Vagina (tissue), 2 donors: ENCODE data around the gene NT5DC1. TPM values are rescaled to one million over a fixed set of nuclear protein-coding genes. Genes with fewer than 3 reads are reported as not detected.

Experiments
- DNase-seq, 2 donors: peaks; one replicate each; pipeline ENCODE4 v3.0.0-alpha.2; 2017; ENCODE audit errors: extremely low spot score in 2 of 2
- H3K27ac ChIP-seq: fragments of 200-600 bp; sonication (generic); one replicate; pipeline ENCODE4 v1.5.1; 2019
- H3K27me3 ChIP-seq: fragments of 200-600 bp; sonication (generic); one replicate; pipeline ENCODE4 v1.5.1; 2019
- H3K36me3 ChIP-seq, 2 donors: fragments of 200-600 bp; sonication (generic); one replicate each; pipeline ENCODE4 v1.5.1; 2017 to 2019
- H3K4me1 ChIP-seq: fragments of 200-600 bp; sonication (generic); one replicate; pipeline ENCODE4 v1.5.1; 2019
- H3K4me3 ChIP-seq, 2 donors: fragments of 200-600 bp; sonication (generic); 1 replicate in 1 of 2; 2 replicates in 1 of 2; pipeline ENCODE4 v1.5.1; 2016 to 2019
- H3K9me3 ChIP-seq: fragments of 200-600 bp; sonication (generic); one replicate; pipeline ENCODE4 v1.5.1; 2019
- POLR2A ChIP-seq, 2 donors: fragments of 450-650 bp; IDR thresholded peaks; one replicate each; pipeline ENCODE4 v1.6.1; 2017; ENCODE audit warnings: antibody characterized with exemption in 2 of 2, mild to moderate bottlenecking in 2 of 2, moderate library complexity in 2 of 2
- POLR2AphosphoS5 ChIP-seq, 2 donors: sonication (generic); formaldehyde crosslinking; IDR thresholded peaks; one replicate each; pipeline ENCODE4 v1.9.0; 2017; ENCODE audit warnings: antibody characterized with exemption in 2 of 2, mild to moderate bottlenecking in 2 of 2, low read depth in 1 of 2; ENCODE audit not compliant: insufficient read depth in 1 of 2
- intact Hi-C: fragments of 100-400 bp; cut with DNase I; formaldehyde crosslinking; loops from one replicate; pipeline ENCODE4 v1.15.1; 2023
- total RNA-seq: library from RNA; depleted of rRNA; stranded (reverse); fragments of >200 nt; gene quantifications from one replicate; pipeline ENCODE4 v1.2.3, GENCODE V29; 2016
- TF ChIP-seq, protein P1 (sequence below), 3 experiments: fragments of 450-650 bp in 2 of 3; fragments of 200-600 bp in 1 of 3; sonication (generic) in 1 of 3; IDR thresholded peaks; one replicate each; pipeline ENCODE4 v1.5.1; 2017 to 2019; ENCODE audit warnings: antibody characterized with exemption in 3 of 3, mild to moderate bottlenecking in 2 of 3, moderate library complexity in 2 of 3

NT5DC1 gene
- total RNA-seq, 1 donor from 2014 or later = 6.1 TPM

GRCh38 chr6:116168148-116168547 lies 67.5 kb downstream of the NT5DC1 start:
- TF ChIP-seq POLR2AphosphoS5 (IDR thresholded peaks at IDR 0.05; ENCODE audit: insufficient read depth in 1 of 2, low read depth in 1 of 2) (no peak), POLR2A (IDR thresholded peaks at IDR 0.05) (no peak)
- TF ChIP-seq, protein P1, sequence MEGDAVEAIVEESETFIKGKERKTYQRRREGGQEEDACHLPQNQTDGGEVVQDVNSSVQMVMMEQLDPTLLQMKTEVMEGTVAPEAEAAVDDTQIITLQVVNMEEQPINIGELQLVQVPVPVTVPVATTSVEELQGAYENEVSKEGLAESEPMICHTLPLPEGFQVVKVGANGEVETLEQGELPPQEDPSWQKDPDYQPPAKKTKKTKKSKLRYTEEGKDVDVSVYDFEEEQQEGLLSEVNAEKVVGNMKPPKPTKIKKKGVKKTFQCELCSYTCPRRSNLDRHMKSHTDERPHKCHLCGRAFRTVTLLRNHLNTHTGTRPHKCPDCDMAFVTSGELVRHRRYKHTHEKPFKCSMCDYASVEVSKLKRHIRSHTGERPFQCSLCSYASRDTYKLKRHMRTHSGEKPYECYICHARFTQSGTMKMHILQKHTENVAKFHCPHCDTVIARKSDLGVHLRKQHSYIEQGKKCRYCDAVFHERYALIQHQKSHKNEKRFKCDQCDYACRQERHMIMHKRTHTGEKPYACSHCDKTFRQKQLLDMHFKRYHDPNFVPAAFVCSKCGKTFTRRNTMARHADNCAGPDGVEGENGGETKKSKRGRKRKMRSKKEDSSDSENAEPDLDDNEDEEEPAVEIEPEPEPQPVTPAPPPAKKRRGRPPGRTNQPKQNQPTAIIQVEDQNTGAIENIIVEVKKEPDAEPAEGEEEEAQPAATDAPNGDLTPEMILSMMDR (IDR thresholded peaks at IDR 0.05) = no peak
- DNase-seq = no peak
- H3K4me3 ChIP-seq = no peak overlapping the region
- no peak overlapping the region for H3K27ac ChIP-seq
- H3K4me1 ChIP-seq = no peaks in the 10 kb centered on the region
- peaks cover 0 to 4% of the 10 kb centered on the region in 2 donors for H3K36me3 ChIP-seq
- no peaks in the 10 kb centered on the region for H3K9me3 ChIP-seq
- H3K27me3 ChIP-seq = no peaks in the 10 kb centered on the region
- intact Hi-C loops = no loop called here

DNA sequence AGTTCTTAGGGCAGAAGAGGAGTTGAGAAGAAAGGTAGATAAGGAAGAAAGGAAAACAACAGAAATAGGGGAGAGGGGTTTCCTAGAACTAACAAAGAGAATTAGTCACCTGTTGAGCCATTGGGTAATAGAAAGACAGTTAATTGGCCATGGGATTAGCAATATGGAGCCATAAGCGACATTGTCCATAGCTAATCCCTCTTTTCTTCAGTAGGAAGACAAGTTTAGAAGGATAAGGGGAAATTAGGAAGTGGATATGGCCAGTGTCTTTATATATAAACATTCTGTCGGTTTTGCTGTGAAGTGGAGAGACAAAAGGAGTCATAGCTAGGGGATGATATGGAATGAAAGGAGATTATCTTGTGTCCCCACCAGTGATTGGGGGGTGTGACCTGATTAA lies 69.2 kb downstream of the NT5DC1 start:
- no peak overlapping the region for H3K27ac ChIP-seq
- DNase-seq = no peak

DNA sequence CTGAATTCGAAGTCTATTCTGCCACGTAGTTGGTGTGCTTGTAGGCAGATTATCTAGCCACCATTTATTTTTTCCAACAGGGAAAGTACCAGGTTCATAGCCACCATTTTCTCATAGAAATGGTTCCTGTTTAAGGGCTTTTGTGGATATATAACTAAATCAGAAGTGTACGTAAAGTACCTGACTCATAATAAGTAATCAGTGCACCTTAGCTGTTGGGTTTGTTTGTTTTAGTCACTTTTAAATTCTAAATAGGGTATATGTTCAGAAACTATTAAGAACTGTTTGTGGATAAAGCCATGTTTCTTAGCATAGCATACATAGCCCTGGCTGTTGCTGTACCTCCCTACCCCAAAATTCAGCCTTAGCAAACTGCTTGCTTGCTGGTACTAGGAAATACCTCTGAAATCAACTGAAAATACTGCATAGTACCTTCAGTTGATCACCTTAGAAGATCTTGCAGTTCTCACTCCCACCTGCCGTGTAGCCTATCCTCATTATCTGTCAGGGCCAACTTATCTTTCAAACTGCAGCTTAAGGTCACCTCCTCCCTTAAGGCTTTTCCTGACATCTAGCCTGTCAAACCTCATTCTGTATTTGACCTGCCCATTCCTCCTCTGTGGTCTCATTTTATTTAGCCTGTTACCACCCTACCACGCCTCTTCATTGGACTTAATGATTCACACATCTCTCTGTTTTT lies 69.9 kb downstream of the NT5DC1 start:
- H3K27me3 ChIP-seq = no peaks in the 10 kb centered on the region
- no peaks in the 10 kb centered on the region for H3K9me3 ChIP-seq
- H3K27ac ChIP-seq = no peak overlapping the region
- TF ChIP-seq POLR2AphosphoS5 (IDR thresholded peaks at IDR 0.05; ENCODE audit: insufficient read depth in 1 of 2, low read depth in 1 of 2) (no peak), POLR2A (IDR thresholded peaks at IDR 0.05) (no peak)
- TF ChIP-seq, protein P1 (IDR thresholded peaks at IDR 0.05) = no peak
- intact Hi-C loops = no loop called here
- H3K36me3 ChIP-seq = peaks cover 0 to 4% of the 10 kb centered on the region in 2 donors
- DNase-seq = no peak
- H3K4me1 ChIP-seq = no peaks in the 10 kb centered on the region
- no peak overlapping the region for H3K4me3 ChIP-seq

More for the DNA sequence above, 69.2 kb downstream of the NT5DC1 start:
- Histone ChIP-seq H3K9me3 (no peaks in the 10 kb centered on the region), H3K4me3 (no peak overlapping the region), H3K36me3 (peaks cover 0 to 4% of the 10 kb centered on the region in 2 donors), H3K27me3 (no peaks in the 10 kb centered on the region), H3K4me1 (no peaks in the 10 kb centered on the region)
- TF ChIP-seq POLR2A (IDR thresholded peaks at IDR 0.05) = no peak
- TF ChIP-seq, protein P1 (IDR thresholded peaks at IDR 0.05) = no peak
- no peak for TF ChIP-seq POLR2AphosphoS5 (IDR thresholded peaks at IDR 0.05; ENCODE audit: insufficient read depth in 1 of 2, low read depth in 1 of 2)
- intact Hi-C loops = no loop called here

DNA sequence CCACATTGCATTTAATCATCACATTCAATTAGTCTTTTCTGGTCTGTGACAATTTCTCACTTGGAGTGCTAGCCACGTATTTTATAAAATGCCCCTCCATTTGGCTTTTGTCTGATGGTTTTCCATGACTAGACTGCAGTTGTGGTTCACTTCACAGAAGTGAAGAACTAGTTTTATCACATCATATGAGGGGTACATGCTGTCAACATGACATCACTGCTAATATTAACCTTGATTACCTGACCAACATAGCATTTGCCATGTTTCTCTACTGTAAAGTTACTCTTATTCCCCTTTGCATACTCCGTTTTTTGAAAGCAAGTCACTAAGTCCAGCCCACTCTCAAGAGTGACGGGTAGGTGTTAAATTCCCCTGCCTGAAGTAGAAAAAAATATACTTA lies 73.3 kb downstream of the NT5DC1 start:
- H3K27ac ChIP-seq = no peak overlapping the region
- DNase-seq = no peak

DNA sequence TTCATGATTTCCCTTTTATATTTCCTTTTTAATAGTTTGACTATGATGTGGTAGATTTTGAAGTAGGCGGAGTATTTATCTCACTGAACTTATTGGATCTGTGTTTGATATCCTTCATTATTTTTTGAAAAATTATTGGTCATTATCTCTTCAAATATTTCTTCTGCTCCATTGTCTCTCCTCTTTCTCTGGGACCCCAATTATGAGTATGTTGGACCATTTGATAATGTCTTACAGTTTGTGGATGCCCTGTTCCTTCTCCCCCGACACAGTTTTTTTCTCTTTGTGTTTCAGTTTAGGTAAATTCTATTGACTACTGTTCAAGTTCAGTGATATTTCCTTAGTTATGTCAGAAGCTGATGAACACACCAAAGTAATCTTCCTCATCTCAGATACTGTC lies 74.7 kb downstream of the NT5DC1 start:
- H3K4me1 ChIP-seq = no peaks in the 10 kb centered on the region
- no peak for DNase-seq
- H3K9me3 ChIP-seq = no peaks in the 10 kb centered on the region
- no peak overlapping the region for H3K4me3 ChIP-seq
- no peak overlapping the region for H3K27ac ChIP-seq
- TF ChIP-seq POLR2A (IDR thresholded peaks at IDR 0.05) (no peak), POLR2AphosphoS5 (IDR thresholded peaks at IDR 0.05; ENCODE audit: insufficient read depth in 1 of 2, low read depth in 1 of 2) (no peak)
- TF ChIP-seq, protein P1 (IDR thresholded peaks at IDR 0.05) = no peak
- H3K27me3 ChIP-seq = no peaks in the 10 kb centered on the region
- H3K36me3 ChIP-seq = no peaks in the 10 kb centered on the region
- intact Hi-C loops = no loop called here

More for the DNA sequence above, 73.3 kb downstream of the NT5DC1 start:
- Histone ChIP-seq H3K4me1 (no peaks in the 10 kb centered on the region), H3K36me3 (peaks cover 0 to 3% of the 10 kb centered on the region in 2 donors), H3K4me3 (no peak overlapping the region), H3K9me3 (no peaks in the 10 kb centered on the region), H3K27me3 (no peaks in the 10 kb centered on the region)
- TF ChIP-seq POLR2AphosphoS5 (IDR thresholded peaks at IDR 0.05; ENCODE audit: insufficient read depth in 1 of 2, low read depth in 1 of 2) = no peak
- TF ChIP-seq POLR2A (IDR thresholded peaks at IDR 0.05) = no peak
- intact Hi-C loops = no loop called here
